ENCODE measurements around the gene RAD51AP1. TPM values are rescaled to one million over a fixed set of nuclear protein-coding genes. Genes with fewer than 3 reads are reported as not detected.

The RAD51AP1 gene
- total and polyA plus RNA-seq, 4 donors: 2.1 to 6.9 (median 3.5) TPM

- H3K27ac ChIP-seq (ENCODE audit: low read depth in 1 of 2, low read length in 1 of 2): peak overlapping the region in 1 of 2 donors; percentile 47
- TF ChIP-seq CTCF (IDR thresholded peaks at IDR 0.05; ENCODE audit: control extremely low read depth, extremely low read depth): no peak
- DNase-seq (peak in 2 of 3 donors; percentile 31 to 50), ATAC-seq (ENCODE audit: insufficient read depth, low FRiP score) (no peak)
- no peak overlapping the region for H3K9ac ChIP-seq (ENCODE audit: insufficient read depth in 1 of 2, low read length in 2 of 2)
- peaks cover 0 to 6% (median 0%) of the 10 kb centered on the region in 5 donors for H3K4me1 ChIP-seq (ENCODE audit: control insufficient read depth in 5 of 5, insufficient read depth in 5 of 5, low read length in 5 of 5)
- no peak overlapping the region for H3K4me3 ChIP-seq
- WGBS, 2 donors: 59 to 69% methylated on average over 7 of the region's 7 CpGs
- no peaks in the 10 kb centered on the region for H3K9me3 ChIP-seq (ENCODE audit: control insufficient read depth in 4 of 4, insufficient read depth in 3 of 4, low read length in 3 of 4)
- H3K36me3 ChIP-seq (ENCODE audit: control insufficient read depth in 4 of 4, insufficient read depth in 4 of 4, low read length in 4 of 4): no peaks in the 10 kb centered on the region
- peaks cover 0 to 3% (median 0%) of the 10 kb centered on the region in 3 donors for H3K27me3 ChIP-seq (ENCODE audit: control insufficient read depth in 3 of 3, insufficient read depth in 3 of 3, low read length in 2 of 3)
Observed at GRCh38 chr12:4572680-4573079, 34.0 kb downstream of the RAD51AP1 start.

GRCh38 chr12:4579305-4580102, 40.8 kb downstream of the RAD51AP1 start:
- Histone ChIP-seq H3K27ac (ENCODE audit: low read depth in 1 of 2, low read length in 1 of 2) (no peak overlapping the region), H3K27me3 (ENCODE audit: control insufficient read depth in 3 of 3, insufficient read depth in 3 of 3, low read length in 2 of 3) (peaks cover 0 to 3% (median 0%) of the 10 kb centered on the region in 3 donors), H3K4me3 (no peak overlapping the region), H3K4me1 (ENCODE audit: control insufficient read depth in 5 of 5, insufficient read depth in 5 of 5, low read length in 5 of 5) (peaks cover 0 to 3% (median 0%) of the 10 kb centered on the region in 5 donors), H3K9ac (ENCODE audit: insufficient read depth in 1 of 2, low read length in 2 of 2) (no peak overlapping the region), H3K9me3 (ENCODE audit: control insufficient read depth in 4 of 4, insufficient read depth in 3 of 4, low read length in 3 of 4) (peaks cover 0 to 2% (median 0%) of the 10 kb centered on the region in 4 donors), H3K36me3 (ENCODE audit: control insufficient read depth in 4 of 4, insufficient read depth in 4 of 4, low read length in 4 of 4) (no peaks in the 10 kb centered on the region)
- WGBS, 2 donors: 29 to 31% methylated on average over 8 of the region's 8 CpGs
- ATAC-seq (ENCODE audit: insufficient read depth, low FRiP score): no peak
- DNase-seq: peak in 1 of 3 donors; percentile 41
- TF ChIP-seq CTCF (IDR thresholded peaks at IDR 0.05; ENCODE audit: control extremely low read depth, extremely low read depth): no peak

GRCh38 chr12:4580281-4580688, 41.6 kb downstream of the RAD51AP1 start:
- H3K9me3 ChIP-seq (ENCODE audit: control insufficient read depth in 4 of 4, insufficient read depth in 3 of 4, low read length in 3 of 4): peaks cover 0 to 2% (median 0%) of the 10 kb centered on the region in 4 donors
- 69 to 78% methylated on average over 3 of the region's 3 CpGs for WGBS, 2 donors
- no peak for ATAC-seq (ENCODE audit: insufficient read depth, low FRiP score)
- H3K27me3 ChIP-seq (ENCODE audit: control insufficient read depth in 3 of 3, insufficient read depth in 3 of 3, low read length in 2 of 3): peaks cover 0 to 3% (median 0%) of the 10 kb centered on the region in 3 donors
- H3K27ac ChIP-seq (ENCODE audit: low read depth in 1 of 2, low read length in 1 of 2): no peak overlapping the region
- no peak overlapping the region for H3K4me3 ChIP-seq
- DNase-seq: no peak
- no peak for TF ChIP-seq CTCF (IDR thresholded peaks at IDR 0.05; ENCODE audit: control extremely low read depth, extremely low read depth)
- peaks cover 0 to 3% (median 0%) of the 10 kb centered on the region in 5 donors for H3K4me1 ChIP-seq (ENCODE audit: control insufficient read depth in 5 of 5, insufficient read depth in 5 of 5, low read length in 5 of 5)
- no peak overlapping the region for H3K9ac ChIP-seq (ENCODE audit: insufficient read depth in 1 of 2, low read length in 2 of 2)
- H3K36me3 ChIP-seq (ENCODE audit: control insufficient read depth in 4 of 4, insufficient read depth in 4 of 4, low read length in 4 of 4): no peaks in the 10 kb centered on the region

Data from lung (tissue), 12 donors.